HG03378 (cell line): Measurements from ENCODE around the gene AS3MT.
"Not testable (repeated sequence)": the region's sequence is repeated elsewhere in the genome, so short reads cannot be mapped to it uniquely, and the experiment has no call there.

Experiments
- ATAC-seq: cut with Tn5 transposase; IDR thresholded peaks from one replicate; pipeline ENCODE4 v1.9.1; 2021; ENCODE audit warnings: mild to moderate bottlenecking, moderate library complexity; ENCODE audit not compliant: unreplicated experiment

The AS3MT gene

GRCh38 chr10:102918817-102919245, 49.6 kb downstream of the AS3MT start:
- no peak for ATAC-seq

- ATAC-seq = no peak
These were observed 50.1 kb downstream of the AS3MT start for GRCh38 chr10:102919246-102919959.

- no peak for ATAC-seq
These were observed 50.9 kb downstream of the AS3MT start for GRCh38 chr10:102919992-102920739.

- no peak for ATAC-seq
These were observed 54.3 kb downstream of the AS3MT start for GRCh38 chr10:102923601-102924000.

- ATAC-seq = no peak
These were observed 57.6 kb downstream of the AS3MT start for GRCh38 chr10:102926842-102927241.

GRCh38 chr10:102927311-102928010, 58.2 kb downstream of the AS3MT start:
- ATAC-seq = no peak

GRCh38 chr10:102928442-102928841, 59.2 kb downstream of the AS3MT start:
- ATAC-seq = not testable (repeated sequence)

GRCh38 chr10:102930720-102931119, 61.5 kb downstream of the AS3MT start:
- no peak for ATAC-seq

- ATAC-seq = no peak
These were observed 62.4 kb downstream of the AS3MT start for GRCh38 chr10:102931643-102932042.

- no peak for ATAC-seq
These were observed 66.2 kb downstream of the AS3MT start for GRCh38 chr10:102935505-102935904.

- no peak for ATAC-seq
These were observed 66.8 kb downstream of the AS3MT start for GRCh38 chr10:102935939-102936605.

GRCh38 chr10:102941401-102941800, 72.1 kb downstream of the AS3MT start:
- no peak for ATAC-seq

- no peak for ATAC-seq
These were observed 76.2 kb downstream of the AS3MT start for GRCh38 chr10:102945449-102945848.

- ATAC-seq = no peak
These were observed 76.7 kb downstream of the AS3MT start for GRCh38 chr10:102945962-102946361.

- no peak for ATAC-seq
These were observed 77.7 kb downstream of the AS3MT start for GRCh38 chr10:102946992-102947391.

- ATAC-seq = no peak
These were observed 78.9 kb downstream of the AS3MT start for GRCh38 chr10:102948176-102948575.

- no peak for ATAC-seq
These were observed 79.5 kb downstream of the AS3MT start for GRCh38 chr10:102948786-102949185.

GRCh38 chr10:102949916-102950315, 80.6 kb downstream of the AS3MT start:
- no peak for ATAC-seq

- ATAC-seq = no peak
These were observed 82.0 kb downstream of the AS3MT start for GRCh38 chr10:102951316-102951715.
